ENCODE data around the gene MAN1A1. TPM values are rescaled to one million over a fixed set of nuclear protein-coding genes. Genes with fewer than 3 reads are reported as not detected.

MAN1A1 gene
- total and polyA plus RNA-seq, 7 donors: 10.2 to 143 (median 81.9) TPM

DNA sequence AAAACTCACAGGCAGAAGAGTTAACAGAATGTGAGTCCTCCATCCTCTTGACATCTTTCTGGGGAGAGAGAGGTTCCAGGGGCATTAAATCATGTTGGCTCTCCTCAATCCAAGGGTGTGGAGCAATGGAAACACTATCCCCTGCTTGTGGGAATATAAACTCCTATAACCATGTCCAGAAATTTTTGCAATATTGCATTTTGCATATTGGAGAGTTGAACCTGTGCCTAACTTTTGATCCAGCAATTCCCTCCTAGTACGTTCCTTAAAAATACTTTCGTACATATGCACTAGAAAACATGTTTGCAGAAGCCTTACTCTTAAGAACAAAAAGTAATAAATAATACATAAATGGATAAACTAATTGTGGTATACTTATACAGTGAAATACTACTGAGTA, 214.8 kb downstream of the MAN1A1 start:
- Histone ChIP-seq H3K9me3 (no peaks in the 10 kb centered on the region), H3K27me3 (no peaks in the 10 kb centered on the region), H3K27ac (no peak overlapping the region), H3K4me3 (no peak overlapping the region), H3K36me3 (no peaks in the 10 kb centered on the region), H3K4me1 (peaks cover 0 to 24% (median 16%) of the 10 kb centered on the region in 4 donors)
- TF ChIP-seq POLR2AphosphoS5 (IDR thresholded peaks at IDR 0.05): no peak
- no peak for TF ChIP-seq POLR2A (IDR thresholded peaks at IDR 0.05)
- no peak for TF ChIP-seq EP300 (IDR thresholded peaks at IDR 0.05)
- TF ChIP-seq, protein P1, sequence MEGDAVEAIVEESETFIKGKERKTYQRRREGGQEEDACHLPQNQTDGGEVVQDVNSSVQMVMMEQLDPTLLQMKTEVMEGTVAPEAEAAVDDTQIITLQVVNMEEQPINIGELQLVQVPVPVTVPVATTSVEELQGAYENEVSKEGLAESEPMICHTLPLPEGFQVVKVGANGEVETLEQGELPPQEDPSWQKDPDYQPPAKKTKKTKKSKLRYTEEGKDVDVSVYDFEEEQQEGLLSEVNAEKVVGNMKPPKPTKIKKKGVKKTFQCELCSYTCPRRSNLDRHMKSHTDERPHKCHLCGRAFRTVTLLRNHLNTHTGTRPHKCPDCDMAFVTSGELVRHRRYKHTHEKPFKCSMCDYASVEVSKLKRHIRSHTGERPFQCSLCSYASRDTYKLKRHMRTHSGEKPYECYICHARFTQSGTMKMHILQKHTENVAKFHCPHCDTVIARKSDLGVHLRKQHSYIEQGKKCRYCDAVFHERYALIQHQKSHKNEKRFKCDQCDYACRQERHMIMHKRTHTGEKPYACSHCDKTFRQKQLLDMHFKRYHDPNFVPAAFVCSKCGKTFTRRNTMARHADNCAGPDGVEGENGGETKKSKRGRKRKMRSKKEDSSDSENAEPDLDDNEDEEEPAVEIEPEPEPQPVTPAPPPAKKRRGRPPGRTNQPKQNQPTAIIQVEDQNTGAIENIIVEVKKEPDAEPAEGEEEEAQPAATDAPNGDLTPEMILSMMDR (IDR thresholded peaks at IDR 0.05): no peak
- DNase-seq: no peak
- WGBS, 2 donors: 96 to 97% methylated on average over 2 of the region's 2 CpGs
- intact Hi-C loops (cut with DNase I): loop anchor here (5.0 to 10.0 kb wide), 2 partner anchors 193 to 840 kb away; no protein-coding TSS in a partner anchor

DNA sequence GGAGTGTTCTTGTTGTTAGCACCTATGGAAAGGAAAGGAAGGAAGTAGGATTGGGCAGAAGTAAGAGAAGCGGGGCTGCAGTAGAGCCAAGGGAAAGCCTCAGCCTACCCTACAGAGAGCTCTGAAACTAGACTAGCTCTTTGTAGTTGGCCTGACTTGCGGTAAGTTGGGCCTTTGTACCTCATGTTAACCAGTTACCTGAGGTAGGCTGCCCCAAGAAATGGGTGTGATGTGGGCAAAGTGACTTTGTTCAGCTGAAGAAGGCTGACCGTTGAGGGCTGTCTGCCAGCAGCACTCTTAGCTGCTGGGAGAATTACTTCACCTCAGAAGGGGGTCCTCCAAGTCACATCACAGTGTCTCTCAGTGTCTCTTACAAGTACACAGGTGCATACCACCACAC, 216.2 kb downstream of the MAN1A1 start:
- H3K4me1 ChIP-seq: peaks cover 0 to 24% (median 20%) of the 10 kb centered on the region in 4 donors
- no peak overlapping the region for H3K4me3 ChIP-seq
- no peaks in the 10 kb centered on the region for H3K27me3 ChIP-seq
- no peak for DNase-seq
- WGBS, 2 donors: 94 to 95% methylated on average over 3 of the region's 3 CpGs
- H3K27ac ChIP-seq: no peak overlapping the region
- H3K9me3 ChIP-seq: no peaks in the 10 kb centered on the region
- no peaks in the 10 kb centered on the region for H3K36me3 ChIP-seq
- intact Hi-C loops (cut with DNase I): loop anchor here (5.0 to 10.0 kb wide), 2 partner anchors 194 to 841 kb away; no protein-coding TSS in a partner anchor
- TF ChIP-seq, protein P1 (IDR thresholded peaks at IDR 0.05): no peak
- TF ChIP-seq EP300 (IDR thresholded peaks at IDR 0.05) (no peak), POLR2A (IDR thresholded peaks at IDR 0.05) (no peak), POLR2AphosphoS5 (IDR thresholded peaks at IDR 0.05) (no peak)

DNA sequence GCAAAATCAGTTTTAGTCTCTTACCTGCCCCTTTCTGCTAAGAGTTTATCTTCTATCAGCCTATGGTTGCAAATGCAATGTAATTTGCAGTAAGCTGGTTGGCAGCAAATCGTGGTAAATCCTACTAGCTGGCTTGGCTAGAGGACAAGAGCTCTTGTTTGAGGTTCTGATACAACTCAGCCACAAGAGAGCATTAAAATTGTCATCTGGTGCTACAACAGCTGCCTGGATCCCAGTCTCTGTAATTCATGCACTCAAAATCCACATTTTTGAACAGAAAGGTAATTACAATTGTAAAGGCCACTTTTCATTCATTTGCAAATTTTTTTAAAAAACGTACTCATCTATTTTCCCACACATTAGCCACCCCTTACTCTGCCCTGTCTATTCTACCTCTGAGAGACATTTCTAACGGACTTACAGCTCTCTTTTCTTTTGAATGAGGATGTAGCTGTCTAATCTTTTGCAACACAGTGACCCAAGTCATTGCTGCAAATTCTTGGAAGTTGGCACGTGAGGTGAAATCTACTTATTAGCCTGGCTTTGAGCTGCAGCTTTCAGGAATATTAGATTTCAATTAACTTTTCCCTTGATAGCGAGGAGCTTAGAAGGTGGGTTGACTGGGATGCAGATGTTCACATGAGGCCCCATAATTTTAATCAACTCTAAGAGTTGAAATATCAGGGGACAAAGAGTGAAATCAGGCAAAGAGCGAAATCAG, 217.1 kb downstream of the MAN1A1 start:
- 75 to 82% methylated on average over 6 of the region's 6 CpGs for WGBS, 2 donors
- Histone ChIP-seq H3K9me3 (no peaks in the 10 kb centered on the region), H3K27ac (no peak overlapping the region), H3K27me3 (no peaks in the 10 kb centered on the region), H3K4me3 (no peak overlapping the region), H3K36me3 (no peaks in the 10 kb centered on the region), H3K4me1 (peaks cover 0 to 19% (median 14%) of the 10 kb centered on the region in 4 donors)
- intact Hi-C loops (cut with DNase I): loop anchor here (5.0 to 10.0 kb wide), 2 partner anchors 195 to 842 kb away; no protein-coding TSS in a partner anchor
- no peak for TF ChIP-seq EP300 (IDR thresholded peaks at IDR 0.05)
- TF ChIP-seq, protein P1 (IDR thresholded peaks at IDR 0.05): no peak
- no peak for TF ChIP-seq POLR2AphosphoS5 (IDR thresholded peaks at IDR 0.05)
- no peak for TF ChIP-seq POLR2A (IDR thresholded peaks at IDR 0.05)
- DNase-seq: no peak

DNA sequence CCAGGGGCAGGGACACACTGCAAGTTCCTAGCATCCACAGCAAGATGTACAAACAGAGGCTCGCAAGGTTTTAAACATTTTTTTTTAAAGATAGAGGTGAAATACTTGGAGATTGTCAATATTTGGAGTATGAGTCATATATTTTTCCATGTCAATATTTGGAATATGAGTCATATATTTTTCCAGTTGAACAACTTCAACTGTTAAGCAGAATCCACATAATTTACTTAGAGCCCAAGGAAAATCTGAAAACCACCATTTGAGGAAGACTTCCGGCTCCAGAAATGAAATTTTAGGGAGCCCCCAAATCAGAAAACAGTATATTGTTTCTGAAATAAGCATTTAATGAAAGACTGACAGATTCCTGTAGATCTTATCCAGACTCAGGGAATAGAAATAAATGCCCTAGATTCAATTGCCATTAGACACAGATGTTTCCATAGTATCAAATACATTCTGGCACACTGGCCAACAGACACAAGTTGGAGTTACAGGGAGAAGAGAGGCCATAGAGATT, 219.5 kb downstream of the MAN1A1 start:
- Histone ChIP-seq H3K4me1 (peaks cover 0 to 14% (median 12%) of the 10 kb centered on the region in 4 donors), H3K27ac (no peak overlapping the region), H3K36me3 (no peaks in the 10 kb centered on the region), H3K9me3 (no peaks in the 10 kb centered on the region), H3K27me3 (no peaks in the 10 kb centered on the region), H3K4me3 (no peak overlapping the region)
- intact Hi-C loops (cut with DNase I): loop anchor here (5.0 to 10.0 kb wide), 3 partner anchors 197 to 845 kb away; partner anchors contain the start of gene MAN1A1
- TF ChIP-seq, protein P1 (IDR thresholded peaks at IDR 0.05): no peak
- TF ChIP-seq POLR2A (IDR thresholded peaks at IDR 0.05) (no peak), EP300 (IDR thresholded peaks at IDR 0.05) (no peak), POLR2AphosphoS5 (IDR thresholded peaks at IDR 0.05) (no peak)
- 8 to 60% methylated on average over 2 of the region's 2 CpGs for WGBS, 2 donors
- no peak for DNase-seq

All from sigmoid colon (tissue), 7 donors.